Right lobe of liver (tissue), 6 donors: ENCODE measurements around the gene PTK7. TPM values are rescaled to one million over a fixed set of nuclear protein-coding genes. Genes with fewer than 3 reads are reported as not detected.

ENCODE experiments used
- ATAC-seq, 4 donors: fragments of 200-7000 bp; cut with Tn5 transposase; one replicate each; pipeline ENCODE4 v1.9.1; 2020; ENCODE audit warnings: mild to moderate bottlenecking in 4 of 4, moderate library complexity in 4 of 4
- DNase-seq, 3 donors: peaks; one replicate each; pipeline ENCODE4 v3.0.0-alpha.2; 2020
- H3K27ac ChIP-seq, 3 donors: fragments of 200-600 bp; one replicate each; pipeline ENCODE4 v1.8.0; 2022
- H3K27me3 ChIP-seq, 2 donors: fragments of 200-600 bp; one replicate each; pipeline ENCODE4 v1.8.0; 2022
- H3K36me3 ChIP-seq, 4 donors: fragments of 200-600 bp; sonication (generic) in 1 of 4; one replicate each; pipeline versions ENCODE4 v1.5.1 to v1.8.0; 2017 to 2022; ENCODE audit warnings: control low read depth in 1 of 4
- H3K4me1 ChIP-seq, 4 donors: fragments of 200-600 bp; sonication (generic) in 1 of 4; one replicate each; pipeline versions ENCODE4 v1.5.1 to v1.8.0; 2017 to 2022; ENCODE audit warnings: control low read depth in 1 of 4
- H3K4me3 ChIP-seq, 3 donors: fragments of 200-600 bp; one replicate each; pipeline ENCODE4 v1.8.0; 2022
- H3K9me3 ChIP-seq, 4 donors: fragments of 200-600 bp; sonication (generic) in 1 of 4; one replicate each; pipeline versions ENCODE4 v1.5.1 to v1.8.0; 2017 to 2022; ENCODE audit warnings: control low read depth in 1 of 4
- POLR2A ChIP-seq: fragments of 450-650 bp; IDR thresholded peaks from one replicate; pipeline ENCODE4 v1.6.1; 2017; ENCODE audit warnings: antibody characterized with exemption, mild to moderate bottlenecking
- WGBS: methylation state at CpG from one replicate; pipeline ENCODE4 v1.1.6; 2018; ENCODE audit warnings: low coverage, low lambda C conversion rate; ENCODE audit not compliant: insufficient coverage; ENCODE audit errors: missing lambda C conversion rate; 5-methylcytosine and 5-hydroxymethylcytosine counted together
- intact Hi-C, 2 donors: fragments of 100-400 bp; cut with DNase I; formaldehyde crosslinking; loops; one replicate each; pipeline versions ENCODE4 v1.11.2 to v1.14.1; 2022
- total RNA-seq, 6 experiments: library from RNA; depleted of rRNA in 2 of 6; stranded (reverse); fragments of >200 nt in 2 of 6; fragmentation: NEBNext Ultra II Directional in 3 of 6; extraction: Animal tissue kit (Norgen Biotek cat#: 25700) in 3 of 6; gene quantifications; one replicate each; pipeline versions ENCODE4 v1.1.0 to v1.2.4, GENCODE V29; 2016 to 2023
- TF ChIP-seq, protein P1 (sequence below), 4 donors: fragments of 200-600 bp in 3 of 4; fragments of 450-650 bp in 1 of 4; IDR thresholded peaks; one replicate each; pipeline versions ENCODE4 v1.5.1 to v1.8.0; 2016 to 2022; ENCODE audit warnings: antibody characterized with exemption in 4 of 4, mild to moderate bottlenecking in 2 of 4
- donor health status: DM: no; HTN: yes; CAD: no.
- donor health status: DM: no; HTN: no; CAD: no.
- donor health status: DM: no; HTN: no; CAD: no.
- donor health status: DM: no; HTN: yes; CAD: no.
- donor health status: DM: no; HTN: yes; CAD: no.

Gene PTK7
- total RNA-seq, 6 experiments from 2014 or later = 0.55 to 1.8 (median 0.99) TPM

DNA sequence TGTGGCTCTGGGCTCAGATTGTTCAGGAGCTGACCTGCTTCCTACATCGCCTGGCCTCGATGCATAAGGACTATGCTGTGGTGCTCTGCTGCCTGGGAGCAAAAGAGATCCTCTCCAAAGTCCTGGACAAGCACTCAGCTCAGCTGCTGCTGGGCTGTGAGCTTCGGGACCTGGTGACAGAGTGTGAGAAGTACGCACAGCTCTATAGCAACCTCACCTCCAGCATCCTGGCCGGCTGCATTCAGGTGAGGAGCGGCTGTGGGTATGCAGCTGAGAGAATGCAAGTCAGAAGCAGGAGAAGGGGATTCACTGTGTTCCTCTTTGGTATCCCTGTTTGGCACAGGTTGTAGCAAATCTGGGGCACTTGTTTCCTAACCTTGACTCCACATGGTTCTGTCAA lies 123.8 kb downstream of the PTK7 start:
- no peak for TF ChIP-seq POLR2A
- Histone ChIP-seq H3K4me1 (no peaks in the 10 kb centered on the region), H3K36me3 (peaks cover 0 to 33% (median 7%) of the 10 kb centered on the region in 4 donors), H3K9me3 (no peaks in the 10 kb centered on the region), H3K4me3 (no peak overlapping the region), H3K27ac (no peak overlapping the region), H3K27me3 (no peaks in the 10 kb centered on the region)
- whole genome bisulfite sequencing = 93% methylated on average over 2 of the region's 6 CpGs
- ATAC-seq = no peak
- intact Hi-C loops = no loop called here
- DNase-seq = no peak

DNA sequence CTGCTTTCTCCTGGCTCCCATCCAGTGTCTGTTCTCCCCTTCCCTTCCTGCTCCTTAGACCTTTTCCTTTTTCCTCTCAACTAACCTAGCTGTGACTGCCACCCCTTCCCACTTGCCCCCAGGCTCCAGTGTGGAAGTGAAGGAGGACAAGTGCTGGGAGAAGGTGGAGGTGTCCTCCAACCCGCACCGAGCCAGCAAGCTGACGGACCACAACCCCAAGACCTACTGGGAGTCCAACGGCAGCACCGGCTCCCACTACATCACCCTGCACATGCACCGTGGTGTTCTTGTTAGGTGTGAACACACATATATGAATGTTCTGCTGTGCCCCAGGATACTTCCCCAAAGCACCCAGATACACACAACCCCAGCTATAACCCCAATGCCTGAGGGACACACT lies 124.4 kb downstream of the PTK7 start:
- Histone ChIP-seq H3K4me1 (no peaks in the 10 kb centered on the region), H3K27ac (no peak overlapping the region), H3K36me3 (peaks cover 0 to 30% (median 7%) of the 10 kb centered on the region in 4 donors), H3K4me3 (no peak overlapping the region), H3K27me3 (no peaks in the 10 kb centered on the region), H3K9me3 (no peaks in the 10 kb centered on the region)
- TF ChIP-seq, protein P1, sequence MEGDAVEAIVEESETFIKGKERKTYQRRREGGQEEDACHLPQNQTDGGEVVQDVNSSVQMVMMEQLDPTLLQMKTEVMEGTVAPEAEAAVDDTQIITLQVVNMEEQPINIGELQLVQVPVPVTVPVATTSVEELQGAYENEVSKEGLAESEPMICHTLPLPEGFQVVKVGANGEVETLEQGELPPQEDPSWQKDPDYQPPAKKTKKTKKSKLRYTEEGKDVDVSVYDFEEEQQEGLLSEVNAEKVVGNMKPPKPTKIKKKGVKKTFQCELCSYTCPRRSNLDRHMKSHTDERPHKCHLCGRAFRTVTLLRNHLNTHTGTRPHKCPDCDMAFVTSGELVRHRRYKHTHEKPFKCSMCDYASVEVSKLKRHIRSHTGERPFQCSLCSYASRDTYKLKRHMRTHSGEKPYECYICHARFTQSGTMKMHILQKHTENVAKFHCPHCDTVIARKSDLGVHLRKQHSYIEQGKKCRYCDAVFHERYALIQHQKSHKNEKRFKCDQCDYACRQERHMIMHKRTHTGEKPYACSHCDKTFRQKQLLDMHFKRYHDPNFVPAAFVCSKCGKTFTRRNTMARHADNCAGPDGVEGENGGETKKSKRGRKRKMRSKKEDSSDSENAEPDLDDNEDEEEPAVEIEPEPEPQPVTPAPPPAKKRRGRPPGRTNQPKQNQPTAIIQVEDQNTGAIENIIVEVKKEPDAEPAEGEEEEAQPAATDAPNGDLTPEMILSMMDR (IDR thresholded peaks at IDR 0.05) = no peak
- TF ChIP-seq POLR2A = no peak
- 92% methylated on average over 6 of the region's 6 CpGs for WGBS
- ATAC-seq (no peak), DNase-seq (no peak)
- intact Hi-C loops = no loop called here

DNA sequence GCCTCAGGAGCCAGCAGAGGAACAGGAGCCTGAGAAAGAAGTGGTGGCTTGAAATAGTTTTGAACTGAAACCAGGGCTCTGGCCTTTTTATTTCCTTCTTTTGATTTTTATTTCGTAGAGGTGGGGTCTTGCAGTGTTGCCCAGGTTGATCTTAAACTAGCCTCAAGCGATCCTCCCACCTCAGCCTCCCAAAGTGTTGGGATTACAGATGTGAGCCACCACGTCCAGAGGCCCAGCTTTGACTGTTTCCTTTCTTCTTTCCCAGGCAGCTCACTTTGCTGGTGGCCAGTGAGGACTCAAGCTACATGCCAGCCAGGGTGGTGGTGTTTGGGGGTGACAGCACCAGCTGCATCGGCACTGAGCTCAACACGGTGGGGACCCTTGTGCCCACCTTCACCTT lies 126.3 kb downstream of the PTK7 start:
- WGBS = 88% methylated on average over 5 of the region's 5 CpGs
- TF ChIP-seq POLR2A = no peak
- TF ChIP-seq, protein P1 (IDR thresholded peaks at IDR 0.05) = no peak
- ATAC-seq (no peak), DNase-seq (no peak)
- Histone ChIP-seq H3K4me1 (no peaks in the 10 kb centered on the region), H3K27ac (no peak overlapping the region), H3K9me3 (no peaks in the 10 kb centered on the region), H3K4me3 (no peak overlapping the region), H3K27me3 (no peaks in the 10 kb centered on the region), H3K36me3 (peaks cover 0 to 15% (median 1%) of the 10 kb centered on the region in 4 donors)
- intact Hi-C loops = no loop called here

DNA sequence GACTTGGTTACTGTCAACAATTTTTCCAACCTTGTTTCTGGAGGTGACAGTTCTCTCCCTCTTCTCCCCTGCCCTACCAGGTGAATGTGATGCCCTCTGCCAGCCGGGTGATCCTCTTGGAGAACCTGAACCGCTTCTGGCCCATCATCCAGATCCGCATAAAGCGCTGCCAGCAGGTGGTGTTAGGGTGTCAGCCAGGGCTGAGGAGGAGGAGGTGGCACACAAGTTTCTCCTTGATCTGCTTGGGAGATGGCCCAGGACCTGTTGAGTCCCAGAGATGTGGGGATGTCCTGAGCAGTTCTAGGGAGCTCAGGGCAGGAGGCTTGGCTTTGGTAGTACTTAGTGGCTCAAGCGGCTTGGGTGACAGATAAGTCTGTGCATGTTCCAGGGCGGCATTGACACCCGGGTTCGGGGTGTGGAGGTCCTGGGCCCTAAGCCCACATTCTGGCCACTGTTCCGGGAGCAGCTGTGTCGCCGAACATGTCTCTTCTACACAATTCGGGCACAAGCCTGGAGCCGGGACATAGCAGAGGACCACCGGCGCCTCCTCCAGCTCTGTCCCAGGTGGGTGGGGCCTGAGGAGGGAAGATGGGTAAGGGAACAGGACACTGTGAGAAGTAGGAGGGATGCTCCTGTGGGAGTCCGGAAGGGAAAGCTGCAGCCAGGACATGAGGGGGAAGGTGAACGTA lies 127.1 kb downstream of the PTK7 start:
- TF ChIP-seq, protein P1 (IDR thresholded peaks at IDR 0.05) = no peak
- no peak for TF ChIP-seq POLR2A
- H3K27ac ChIP-seq = no peak overlapping the region
- no peak for DNase-seq
- H3K36me3 ChIP-seq = peaks cover 0 to 15% (median 1%) of the 10 kb centered on the region in 4 donors
- ATAC-seq = no peak
- WGBS = 79% methylated on average over 2 of the region's 17 CpGs
- no peaks in the 10 kb centered on the region for H3K4me1 ChIP-seq
- intact Hi-C loops = no loop called here
- H3K9me3 ChIP-seq = no peaks in the 10 kb centered on the region
- no peaks in the 10 kb centered on the region for H3K27me3 ChIP-seq
- no peak overlapping the region for H3K4me3 ChIP-seq

DNA sequence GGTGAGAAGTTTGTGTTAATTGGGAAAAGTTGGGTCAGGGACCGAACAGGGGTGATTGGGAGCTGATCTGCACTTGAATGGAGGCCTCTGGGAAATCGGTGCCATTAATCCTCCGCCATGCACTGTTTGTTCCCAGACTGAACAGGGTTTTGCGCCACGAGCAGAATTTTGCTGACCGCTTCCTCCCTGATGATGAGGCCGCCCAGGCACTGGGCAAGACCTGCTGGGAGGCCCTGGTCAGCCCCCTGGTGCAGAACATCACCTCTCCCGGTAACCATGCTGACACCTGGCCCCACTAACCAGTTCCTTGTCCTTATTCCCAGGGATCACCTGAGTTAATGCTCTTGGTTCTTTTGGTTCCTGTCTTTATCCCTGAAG lies 127.6 kb downstream of the PTK7 start:
- Histone ChIP-seq H3K9me3 (no peaks in the 10 kb centered on the region), H3K27me3 (no peaks in the 10 kb centered on the region), H3K36me3 (peaks cover 0 to 15% (median 1%) of the 10 kb centered on the region in 4 donors), H3K27ac (no peak overlapping the region), H3K4me1 (no peaks in the 10 kb centered on the region), H3K4me3 (no peak overlapping the region)
- intact Hi-C loops = no loop called here
- DNase-seq (no peak), ATAC-seq (no peak)
- TF ChIP-seq POLR2A = no peak
- TF ChIP-seq, protein P1 (IDR thresholded peaks at IDR 0.05) = no peak
- 100% methylated on average over 4 of the region's 8 CpGs for WGBS
